GM23338 (cell line): Measurements from ENCODE around the gene DCLK2. TPM values are rescaled to one million over a fixed set of nuclear protein-coding genes. Genes with fewer than 3 reads are reported as not detected.

Experiments used
- ATAC-seq: fragments of 200-7000 bp; cut with Tn5 transposase; 3 replicates; pipeline ENCODE4 v1.9.1; 2020
- DNase-seq: peaks from one replicate; pipeline ENCODE4 v3.0.0-alpha.2; 2015; ENCODE audit warnings: low spot score
- H2AFZ ChIP-seq: fragments of 200-600 bp; sonication (generic); 2 replicates; pipeline ENCODE4 v1.8.0; 2016; ENCODE audit warnings: antibody characterized with exemption, mild to moderate bottlenecking, moderate library complexity
- H3F3A ChIP-seq: fragments of 200-600 bp; sonication (generic); replicated peaks from 2 replicates; pipeline ENCODE4 v1.8.0; 2017; ENCODE audit warnings: antibody characterized with exemption, mixed run types, low read depth
- H3K27ac ChIP-seq: fragments of 200-600 bp; sonication (generic); 2 replicates; pipeline ENCODE4 v1.6.1; 2016; ENCODE audit warnings: low read depth
- H3K27me3 ChIP-seq: fragments of 200-600 bp; sonication (generic); 2 replicates; pipeline ENCODE4 v1.8.0; 2016; ENCODE audit warnings: mild to moderate bottlenecking, mixed run types, moderate library complexity; ENCODE audit not compliant: insufficient read depth
- H3K36me3 ChIP-seq: fragments of 200-600 bp; sonication (generic); 2 replicates; pipeline ENCODE4 v1.8.0; 2016; ENCODE audit warnings: mild to moderate bottlenecking; ENCODE audit not compliant: insufficient read depth
- H3K4me1 ChIP-seq: fragments of 200-600 bp; sonication (generic); 2 replicates; pipeline ENCODE4 v1.8.0; 2016; ENCODE audit warnings: mild to moderate bottlenecking, moderate library complexity; ENCODE audit not compliant: insufficient read depth
- H3K4me2 ChIP-seq: fragments of 200-600 bp; sonication (generic); 2 replicates; pipeline ENCODE4 v1.7.1; 2017; ENCODE audit warnings: mixed run types
- H3K4me3 ChIP-seq: fragments of 200-600 bp; sonication (generic); 2 replicates; pipeline ENCODE4 v1.6.1; 2016; ENCODE audit warnings: mixed run types
- H3K79me2 ChIP-seq: fragments of 200-600 bp; sonication (generic); replicated peaks from 2 replicates; pipeline ENCODE4 v1.8.0; 2017; ENCODE audit warnings: mild to moderate bottlenecking; ENCODE audit not compliant: insufficient read depth
- H3K9me2 ChIP-seq: fragments of 200-600 bp; sonication (generic); 2 replicates; pipeline ENCODE4 v1.8.0; 2017; ENCODE audit not compliant: insufficient read depth
- H4K20me1 ChIP-seq: fragments of 200-600 bp; sonication (generic); replicated peaks from 2 replicates; pipeline ENCODE4 v1.8.0; 2017; ENCODE audit warnings: mild to moderate bottlenecking; ENCODE audit not compliant: insufficient read depth
- H3K27ac Mint-ChIP-seq: 2 replicates; pipeline ENCODE4 v1.8.0; 2020; ENCODE audit warnings: inconsistent platforms, mild to moderate bottlenecking, moderate library complexity, mixed read lengths
- H3K27me3 Mint-ChIP-seq: 3 replicates; pipeline ENCODE4 v1.8.0; 2022; ENCODE audit warnings: low read depth, mild to moderate bottlenecking, moderate library complexity, mixed read lengths, inconsistent platforms; ENCODE audit not compliant: insufficient read depth, poor library complexity
- H3K36me3 Mint-ChIP-seq: 3 replicates; pipeline ENCODE4 v1.8.0; 2021; ENCODE audit warnings: low read depth, mild to moderate bottlenecking, inconsistent platforms, moderate library complexity, mixed read lengths
- H3K4me1 Mint-ChIP-seq: 3 replicates; pipeline ENCODE4 v1.8.0; 2020; ENCODE audit warnings: mild to moderate bottlenecking, inconsistent platforms, mixed read lengths
- H3K4me3 Mint-ChIP-seq: 3 replicates; pipeline ENCODE4 v1.8.0; 2021; ENCODE audit warnings: moderate library complexity, mild to moderate bottlenecking, inconsistent platforms, mixed read lengths
- H3K9me3 Mint-ChIP-seq: 3 replicates; pipeline ENCODE4 v1.8.0; 2020; ENCODE audit warnings: moderate library complexity, mild to moderate bottlenecking, inconsistent platforms, mixed read lengths
- CREB1 ChIP-seq: fragments of 250-450 bp; sonication (Bioruptor Pico); IDR thresholded peaks from 2 replicates; pipeline ENCODE4 v1.5.0; 2020; ENCODE audit warnings: low read depth, mild to moderate bottlenecking, moderate library complexity
- EZH2 ChIP-seq: fragments of 200-600 bp; sonication (generic); IDR thresholded peaks from one replicate; pipeline ENCODE4 v1.8.0; 2017; ENCODE audit warnings: antibody characterized with exemption, mild to moderate bottlenecking, low read depth; ENCODE audit not compliant: unreplicated experiment
- EZH2phosphoT487 ChIP-seq: fragments of 200-600 bp; sonication (generic); IDR thresholded peaks from one replicate; pipeline ENCODE4 v1.8.1; 2018; ENCODE audit warnings: antibody characterized with exemption; ENCODE audit not compliant: unreplicated experiment
- JUNB ChIP-seq: IDR thresholded peaks from one replicate; pipeline ENCODE4 v1.6.1; 2016; ENCODE audit warnings: antibody characterized with exemption; ENCODE audit not compliant: unreplicated experiment
- NANOG ChIP-seq: IDR thresholded peaks from 2 replicates; pipeline ENCODE4 v1.6.1; 2016; ENCODE audit warnings: antibody characterized with exemption, borderline replicate concordance
- POLR2AphosphoS5 ChIP-seq: IDR thresholded peaks from 2 replicates; pipeline ENCODE4 v1.6.1; 2016; ENCODE audit warnings: antibody characterized with exemption, low read depth
- STAT1 ChIP-seq: IDR thresholded peaks from one replicate; pipeline ENCODE4 v1.6.1; 2016; ENCODE audit warnings: antibody characterized with exemption; ENCODE audit not compliant: unreplicated experiment
- ZNF114 ChIP-seq: fragments of 250-450 bp; sonication (Bioruptor Pico); IDR thresholded peaks from 2 replicates; pipeline ENCODE4 v1.5.0; 2020; ENCODE audit warnings: mild to moderate bottlenecking, moderate library complexity
- ZNF331 ChIP-seq: fragments of 250-450 bp; sonication (Bioruptor Pico); IDR thresholded peaks from 2 replicates; pipeline ENCODE4 v1.5.0; 2020; ENCODE audit warnings: low read depth, mild to moderate bottlenecking, moderate library complexity
- polyA plus RNA-seq: library from polyadenylated mRNA; unstranded; fragments of >200 nt; fragmentation: Nextera tagmentation; extraction: Ambion mirVana; gene quantifications from 2 replicates; pipeline ENCODE4 v1.2.1, GENCODE V29; 2016
- total RNA-seq: library from RNA; depleted of rRNA; stranded (reverse); fragments of >200 nt; shearing (Covaris generic); gene quantifications from 2 replicates; pipeline ENCODE4 v1.2.3, GENCODE V29; 2014
- TF ChIP-seq, protein P1 (sequence below): IDR thresholded peaks from one replicate; pipeline ENCODE4 v1.6.1; 2018; ENCODE audit warnings: antibody characterized with exemption; ENCODE audit not compliant: unreplicated experiment
- TF ChIP-seq, protein P2 (sequence below), 2 experiments: fragments of 200-600 bp in 1 of 2; sonication (generic) in 1 of 2; conservative IDR thresholded peaks; 2 replicates each; pipeline versions ENCODE4 v1.5.1 to v1.6.1; 2016 to 2017; ENCODE audit warnings: antibody characterized with exemption in 2 of 2, low read depth in 2 of 2, mild to moderate bottlenecking in 2 of 2, moderate library complexity in 1 of 2
- TF ChIP-seq, protein P3 (sequence below): IDR thresholded peaks from 2 replicates; pipeline ENCODE4 v1.6.1; 2016; ENCODE audit warnings: antibody characterized with exemption
- TF ChIP-seq, protein P4 (sequence below): fragments of 250-450 bp; sonication (Bioruptor Pico); IDR thresholded peaks from 2 replicates; pipeline ENCODE4 v1.5.0; 2020; ENCODE audit warnings: mild to moderate bottlenecking, moderate library complexity

The DCLK2 gene
- total and polyA plus RNA-seq, 2 experiments from 2014 or later, result 0.49 TPM; not detected in 1

- H3K36me3 Mint-ChIP-seq, result no peaks in the 10 kb centered on the region
- H3K27ac Mint-ChIP-seq, result no peak overlapping the region
- no peaks in the 10 kb centered on the region for H3K79me2 ChIP-seq
- ATAC-seq, result no peak
- H3K9me3 Mint-ChIP-seq, result no peaks in the 10 kb centered on the region
- no peaks in the 10 kb centered on the region for H3F3A ChIP-seq
- no peaks in the 10 kb centered on the region for H3K27me3 ChIP-seq
- no peak for DNase-seq
- H3K4me3 Mint-ChIP-seq, result no peak overlapping the region
- no peaks in the 10 kb centered on the region for H3K36me3 ChIP-seq
- no peaks in the 10 kb centered on the region for H3K4me1 Mint-ChIP-seq
- H3K27ac ChIP-seq, result no peak overlapping the region
- no peak overlapping the region for H3K4me2 ChIP-seq
- TF ChIP-seq CREB1 (CRISPR knock-in tag) (no peak), STAT1 (no peak), EZH2 (no peak), JUNB (no peak), ZNF114 (CRISPR knock-in tag) (no peak), NANOG (no peak), ZNF331 (CRISPR knock-in tag) (no peak), POLR2AphosphoS5 (no peak), EZH2phosphoT487 (no peak)
- TF ChIP-seq, protein P1, sequence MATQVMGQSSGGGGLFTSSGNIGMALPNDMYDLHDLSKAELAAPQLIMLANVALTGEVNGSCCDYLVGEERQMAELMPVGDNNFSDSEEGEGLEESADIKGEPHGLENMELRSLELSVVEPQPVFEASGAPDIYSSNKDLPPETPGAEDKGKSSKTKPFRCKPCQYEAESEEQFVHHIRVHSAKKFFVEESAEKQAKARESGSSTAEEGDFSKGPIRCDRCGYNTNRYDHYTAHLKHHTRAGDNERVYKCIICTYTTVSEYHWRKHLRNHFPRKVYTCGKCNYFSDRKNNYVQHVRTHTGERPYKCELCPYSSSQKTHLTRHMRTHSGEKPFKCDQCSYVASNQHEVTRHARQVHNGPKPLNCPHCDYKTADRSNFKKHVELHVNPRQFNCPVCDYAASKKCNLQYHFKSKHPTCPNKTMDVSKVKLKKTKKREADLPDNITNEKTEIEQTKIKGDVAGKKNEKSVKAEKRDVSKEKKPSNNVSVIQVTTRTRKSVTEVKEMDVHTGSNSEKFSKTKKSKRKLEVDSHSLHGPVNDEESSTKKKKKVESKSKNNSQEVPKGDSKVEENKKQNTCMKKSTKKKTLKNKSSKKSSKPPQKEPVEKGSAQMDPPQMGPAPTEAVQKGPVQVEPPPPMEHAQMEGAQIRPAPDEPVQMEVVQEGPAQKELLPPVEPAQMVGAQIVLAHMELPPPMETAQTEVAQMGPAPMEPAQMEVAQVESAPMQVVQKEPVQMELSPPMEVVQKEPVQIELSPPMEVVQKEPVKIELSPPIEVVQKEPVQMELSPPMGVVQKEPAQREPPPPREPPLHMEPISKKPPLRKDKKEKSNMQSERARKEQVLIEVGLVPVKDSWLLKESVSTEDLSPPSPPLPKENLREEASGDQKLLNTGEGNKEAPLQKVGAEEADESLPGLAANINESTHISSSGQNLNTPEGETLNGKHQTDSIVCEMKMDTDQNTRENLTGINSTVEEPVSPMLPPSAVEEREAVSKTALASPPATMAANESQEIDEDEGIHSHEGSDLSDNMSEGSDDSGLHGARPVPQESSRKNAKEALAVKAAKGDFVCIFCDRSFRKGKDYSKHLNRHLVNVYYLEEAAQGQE, result no peak
- TF ChIP-seq, protein P2, sequence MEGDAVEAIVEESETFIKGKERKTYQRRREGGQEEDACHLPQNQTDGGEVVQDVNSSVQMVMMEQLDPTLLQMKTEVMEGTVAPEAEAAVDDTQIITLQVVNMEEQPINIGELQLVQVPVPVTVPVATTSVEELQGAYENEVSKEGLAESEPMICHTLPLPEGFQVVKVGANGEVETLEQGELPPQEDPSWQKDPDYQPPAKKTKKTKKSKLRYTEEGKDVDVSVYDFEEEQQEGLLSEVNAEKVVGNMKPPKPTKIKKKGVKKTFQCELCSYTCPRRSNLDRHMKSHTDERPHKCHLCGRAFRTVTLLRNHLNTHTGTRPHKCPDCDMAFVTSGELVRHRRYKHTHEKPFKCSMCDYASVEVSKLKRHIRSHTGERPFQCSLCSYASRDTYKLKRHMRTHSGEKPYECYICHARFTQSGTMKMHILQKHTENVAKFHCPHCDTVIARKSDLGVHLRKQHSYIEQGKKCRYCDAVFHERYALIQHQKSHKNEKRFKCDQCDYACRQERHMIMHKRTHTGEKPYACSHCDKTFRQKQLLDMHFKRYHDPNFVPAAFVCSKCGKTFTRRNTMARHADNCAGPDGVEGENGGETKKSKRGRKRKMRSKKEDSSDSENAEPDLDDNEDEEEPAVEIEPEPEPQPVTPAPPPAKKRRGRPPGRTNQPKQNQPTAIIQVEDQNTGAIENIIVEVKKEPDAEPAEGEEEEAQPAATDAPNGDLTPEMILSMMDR (conservative IDR thresholded peaks at IDR 0.05; ENCODE audit: low read depth in 2 of 2), result no peak
- TF ChIP-seq, protein P3, sequence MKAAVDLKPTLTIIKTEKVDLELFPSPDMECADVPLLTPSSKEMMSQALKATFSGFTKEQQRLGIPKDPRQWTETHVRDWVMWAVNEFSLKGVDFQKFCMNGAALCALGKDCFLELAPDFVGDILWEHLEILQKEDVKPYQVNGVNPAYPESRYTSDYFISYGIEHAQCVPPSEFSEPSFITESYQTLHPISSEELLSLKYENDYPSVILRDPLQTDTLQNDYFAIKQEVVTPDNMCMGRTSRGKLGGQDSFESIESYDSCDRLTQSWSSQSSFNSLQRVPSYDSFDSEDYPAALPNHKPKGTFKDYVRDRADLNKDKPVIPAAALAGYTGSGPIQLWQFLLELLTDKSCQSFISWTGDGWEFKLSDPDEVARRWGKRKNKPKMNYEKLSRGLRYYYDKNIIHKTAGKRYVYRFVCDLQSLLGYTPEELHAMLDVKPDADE, result no peak
- TF ChIP-seq, protein P4, sequence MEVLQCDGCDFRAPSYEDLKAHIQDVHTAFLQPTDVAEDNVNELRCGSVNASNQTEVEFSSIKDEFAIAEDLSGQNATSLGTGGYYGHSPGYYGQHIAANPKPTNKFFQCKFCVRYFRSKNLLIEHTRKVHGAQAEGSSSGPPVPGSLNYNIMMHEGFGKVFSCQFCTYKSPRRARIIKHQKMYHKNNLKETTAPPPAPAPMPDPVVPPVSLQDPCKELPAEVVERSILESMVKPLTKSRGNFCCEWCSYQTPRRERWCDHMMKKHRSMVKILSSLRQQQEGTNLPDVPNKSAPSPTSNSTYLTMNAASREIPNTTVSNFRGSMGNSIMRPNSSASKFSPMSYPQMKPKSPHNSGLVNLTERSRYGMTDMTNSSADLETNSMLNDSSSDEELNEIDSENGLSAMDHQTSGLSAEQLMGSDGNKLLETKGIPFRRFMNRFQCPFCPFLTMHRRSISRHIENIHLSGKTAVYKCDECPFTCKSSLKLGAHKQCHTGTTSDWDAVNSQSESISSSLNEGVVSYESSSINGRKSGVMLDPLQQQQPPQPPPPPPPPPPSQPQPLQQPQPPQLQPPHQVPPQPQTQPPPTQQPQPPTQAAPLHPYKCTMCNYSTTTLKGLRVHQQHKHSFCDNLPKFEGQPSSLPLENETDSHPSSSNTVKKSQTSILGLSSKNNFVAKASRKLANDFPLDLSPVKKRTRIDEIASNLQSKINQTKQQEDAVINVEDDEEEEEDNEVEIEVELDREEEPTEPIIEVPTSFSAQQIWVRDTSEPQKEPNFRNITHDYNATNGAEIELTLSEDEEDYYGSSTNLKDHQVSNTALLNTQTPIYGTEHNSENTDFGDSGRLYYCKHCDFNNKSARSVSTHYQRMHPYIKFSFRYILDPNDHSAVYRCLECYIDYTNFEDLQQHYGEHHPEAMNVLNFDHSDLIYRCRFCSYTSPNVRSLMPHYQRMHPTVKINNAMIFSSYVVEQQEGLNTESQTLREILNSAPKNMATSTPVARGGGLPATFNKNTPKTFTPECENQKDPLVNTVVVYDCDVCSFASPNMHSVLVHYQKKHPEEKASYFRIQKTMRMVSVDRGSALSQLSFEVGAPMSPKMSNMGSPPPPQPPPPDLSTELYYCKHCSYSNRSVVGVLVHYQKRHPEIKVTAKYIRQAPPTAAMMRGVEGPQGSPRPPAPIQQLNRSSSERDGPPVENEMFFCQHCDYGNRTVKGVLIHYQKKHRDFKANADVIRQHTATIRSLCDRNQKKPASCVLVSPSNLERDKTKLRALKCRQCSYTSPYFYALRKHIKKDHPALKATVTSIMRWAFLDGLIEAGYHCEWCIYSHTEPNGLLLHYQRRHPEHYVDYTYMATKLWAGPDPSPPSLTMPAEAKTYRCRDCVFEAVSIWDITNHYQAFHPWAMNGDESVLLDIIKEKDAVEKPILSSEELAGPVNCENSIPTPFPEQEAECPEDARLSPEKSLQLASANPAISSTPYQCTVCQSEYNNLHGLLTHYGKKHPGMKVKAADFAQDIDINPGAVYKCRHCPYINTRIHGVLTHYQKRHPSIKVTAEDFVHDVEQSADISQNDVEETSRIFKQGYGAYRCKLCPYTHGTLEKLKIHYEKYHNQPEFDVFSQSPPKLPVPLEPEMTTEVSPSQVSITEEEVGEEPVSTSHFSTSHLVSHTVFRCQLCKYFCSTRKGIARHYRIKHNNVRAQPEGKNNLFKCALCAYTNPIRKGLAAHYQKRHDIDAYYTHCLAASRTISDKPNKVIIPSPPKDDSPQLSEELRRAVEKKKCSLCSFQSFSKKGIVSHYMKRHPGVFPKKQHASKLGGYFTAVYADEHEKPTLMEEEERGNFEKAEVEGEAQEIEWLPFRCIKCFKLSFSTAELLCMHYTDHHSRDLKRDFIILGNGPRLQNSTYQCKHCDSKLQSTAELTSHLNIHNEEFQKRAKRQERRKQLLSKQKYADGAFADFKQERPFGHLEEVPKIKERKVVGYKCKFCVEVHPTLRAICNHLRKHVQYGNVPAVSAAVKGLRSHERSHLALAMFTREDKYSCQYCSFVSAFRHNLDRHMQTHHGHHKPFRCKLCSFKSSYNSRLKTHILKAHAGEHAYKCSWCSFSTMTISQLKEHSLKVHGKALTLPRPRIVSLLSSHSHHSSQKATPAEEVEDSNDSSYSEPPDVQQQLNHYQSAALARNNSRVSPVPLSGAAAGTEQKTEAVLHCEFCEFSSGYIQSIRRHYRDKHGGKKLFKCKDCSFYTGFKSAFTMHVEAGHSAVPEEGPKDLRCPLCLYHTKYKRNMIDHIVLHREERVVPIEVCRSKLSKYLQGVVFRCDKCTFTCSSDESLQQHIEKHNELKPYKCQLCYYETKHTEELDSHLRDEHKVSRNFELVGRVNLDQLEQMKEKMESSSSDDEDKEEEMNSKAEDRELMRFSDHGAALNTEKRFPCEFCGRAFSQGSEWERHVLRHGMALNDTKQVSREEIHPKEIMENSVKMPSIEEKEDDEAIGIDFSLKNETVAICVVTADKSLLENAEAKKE, result no peak
- no peaks in the 10 kb centered on the region for H4K20me1 ChIP-seq
- H3K27me3 Mint-ChIP-seq, result no peaks in the 10 kb centered on the region
- no peaks in the 10 kb centered on the region for H3K9me2 ChIP-seq
- H2AFZ ChIP-seq, result no peak overlapping the region
- H3K4me1 ChIP-seq, result no peaks in the 10 kb centered on the region
- no peak overlapping the region for H3K4me3 ChIP-seq
These were observed 20.0 kb downstream of the DCLK2 start for GRCh38 chr4:150098214-150098613.
